IMR-90 (cell line): ENCODE results near the gene HEATR9.
"Not testable (repeated sequence)": the region's sequence is repeated elsewhere in the genome, so short reads cannot be mapped to it uniquely, and the experiment has no call there.

Experiments used
- BHLHE40 ChIP-seq: fragments of 150-350 bp; IDR thresholded peaks from 2 replicates; pipeline ENCODE4 v1.6.1; 2016; ENCODE audit warnings: mild to moderate bottlenecking, low read depth, low read length
- CEBPB ChIP-seq: IDR thresholded peaks from 2 replicates; pipeline ENCODE4 v1.6.1; 2012; ENCODE audit warnings: low read depth, low read length, improper control_type of control experiment
- CHD1 ChIP-seq: IDR thresholded peaks from 2 replicates; pipeline ENCODE4 v1.6.1; 2012; ENCODE audit warnings: low read depth, low read length, improper control_type of control experiment
- FOS ChIP-seq: fragments of 150-350 bp; IDR thresholded peaks from 2 replicates; pipeline ENCODE4 v1.6.1; 2016; ENCODE audit warnings: low read depth, low read length
- MXI1 ChIP-seq: IDR thresholded peaks from 2 replicates; pipeline ENCODE4 v1.6.1; 2012; ENCODE audit warnings: low read depth, mild to moderate bottlenecking, low read length, moderate library complexity, borderline replicate concordance
- NFE2L2 ChIP-seq: fragments of 150-350 bp; IDR thresholded peaks from 2 replicates; pipeline ENCODE4 v1.6.1; 2016; ENCODE audit warnings: low read depth, mild to moderate bottlenecking, low read length
- POLR2A ChIP-seq: IDR thresholded peaks from 2 replicates; pipeline ENCODE4 v1.6.1; 2012; ENCODE audit warnings: mild to moderate bottlenecking, low read depth, low read length
- RAD21 ChIP-seq: IDR thresholded peaks from 2 replicates; pipeline ENCODE4 v1.6.1; 2012; ENCODE audit warnings: low read length, improper control_type of control experiment
- RCOR1 ChIP-seq: IDR thresholded peaks from 2 replicates; pipeline ENCODE4 v1.6.1; 2012; ENCODE audit warnings: mild to moderate bottlenecking, low read length, improper control_type of control experiment; ENCODE audit not compliant: insufficient replicate concordance
- RFX5 ChIP-seq: IDR thresholded peaks from 2 replicates; pipeline ENCODE4 v1.8.0; 2012; ENCODE audit warnings: low read depth, mild to moderate bottlenecking, low read length, moderate library complexity
- SMC3 ChIP-seq: fragments of 150-350 bp; IDR thresholded peaks from 2 replicates; pipeline ENCODE4 v1.6.1; 2016; ENCODE audit warnings: low read depth, mild to moderate bottlenecking, antibody characterized with exemption, low read length, moderate library complexity
- TF ChIP-seq, protein P1 (sequence below): conservative IDR thresholded peaks from 2 replicates; pipeline ENCODE4 v1.5.1; 2012; ENCODE audit warnings: mild to moderate bottlenecking, low read depth, low read length, improper control_type of control experiment
- TF ChIP-seq, protein P2 (sequence below): fragments of 150-350 bp; IDR thresholded peaks from 2 replicates; pipeline ENCODE4 v1.6.1; 2017; ENCODE audit warnings: mild to moderate bottlenecking, antibody characterized with exemption, low read length, low read depth

GRCh38 chr17:35897772-35898171 is 29.1 kb upstream of the HEATR9 start:
- TF ChIP-seq, protein P1, sequence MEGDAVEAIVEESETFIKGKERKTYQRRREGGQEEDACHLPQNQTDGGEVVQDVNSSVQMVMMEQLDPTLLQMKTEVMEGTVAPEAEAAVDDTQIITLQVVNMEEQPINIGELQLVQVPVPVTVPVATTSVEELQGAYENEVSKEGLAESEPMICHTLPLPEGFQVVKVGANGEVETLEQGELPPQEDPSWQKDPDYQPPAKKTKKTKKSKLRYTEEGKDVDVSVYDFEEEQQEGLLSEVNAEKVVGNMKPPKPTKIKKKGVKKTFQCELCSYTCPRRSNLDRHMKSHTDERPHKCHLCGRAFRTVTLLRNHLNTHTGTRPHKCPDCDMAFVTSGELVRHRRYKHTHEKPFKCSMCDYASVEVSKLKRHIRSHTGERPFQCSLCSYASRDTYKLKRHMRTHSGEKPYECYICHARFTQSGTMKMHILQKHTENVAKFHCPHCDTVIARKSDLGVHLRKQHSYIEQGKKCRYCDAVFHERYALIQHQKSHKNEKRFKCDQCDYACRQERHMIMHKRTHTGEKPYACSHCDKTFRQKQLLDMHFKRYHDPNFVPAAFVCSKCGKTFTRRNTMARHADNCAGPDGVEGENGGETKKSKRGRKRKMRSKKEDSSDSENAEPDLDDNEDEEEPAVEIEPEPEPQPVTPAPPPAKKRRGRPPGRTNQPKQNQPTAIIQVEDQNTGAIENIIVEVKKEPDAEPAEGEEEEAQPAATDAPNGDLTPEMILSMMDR = not testable (repeated sequence)
- not testable (repeated sequence) for TF ChIP-seq POLR2A, FOS, SMC3, CHD1, BHLHE40, RAD21, RCOR1, NFE2L2, CEBPB, MXI1, RFX5
- TF ChIP-seq, protein P2, sequence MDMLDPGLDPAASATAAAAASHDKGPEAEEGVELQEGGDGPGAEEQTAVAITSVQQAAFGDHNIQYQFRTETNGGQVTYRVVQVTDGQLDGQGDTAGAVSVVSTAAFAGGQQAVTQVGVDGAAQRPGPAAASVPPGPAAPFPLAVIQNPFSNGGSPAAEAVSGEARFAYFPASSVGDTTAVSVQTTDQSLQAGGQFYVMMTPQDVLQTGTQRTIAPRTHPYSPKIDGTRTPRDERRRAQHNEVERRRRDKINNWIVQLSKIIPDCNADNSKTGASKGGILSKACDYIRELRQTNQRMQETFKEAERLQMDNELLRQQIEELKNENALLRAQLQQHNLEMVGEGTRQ = not testable (repeated sequence)
